ENCODE results near the gene CCL26.

CCL26 gene

GRCh38 chr7:75735581-75736350 lies 36.2 kb downstream of the CCL26 start:
- H2AK5ac ChIP-seq (ENCODE audit: low read length): no peak overlapping the region
- no peak overlapping the region for H2BK120ac ChIP-seq (ENCODE audit: low read depth, low read length)
- H3K79me2 ChIP-seq (ENCODE audit: control insufficient read depth, insufficient read depth, low read length): no peaks in the 10 kb centered on the region
- no peaks in the 10 kb centered on the region for H3K79me1 ChIP-seq (ENCODE audit: low read length)
- H3K4me1 ChIP-seq (ENCODE audit: control insufficient read depth, low read depth, low read length): no peaks in the 10 kb centered on the region
- no peak overlapping the region for H4K5ac ChIP-seq (ENCODE audit: low read length)
- no peak overlapping the region for H2BK5ac ChIP-seq (ENCODE audit: low read length)
- no peaks in the 10 kb centered on the region for H3K36me3 ChIP-seq (ENCODE audit: control insufficient read depth, insufficient read depth, low read length)
- no peak overlapping the region for H3K27ac ChIP-seq (ENCODE audit: low read depth, low read length)
- no peaks in the 10 kb centered on the region for H3K27me3 ChIP-seq (ENCODE audit: insufficient read depth, low read length, poor library complexity)
- H3K4ac ChIP-seq (ENCODE audit: low read depth, low read length): no peak overlapping the region
- H4K8ac ChIP-seq (ENCODE audit: low read depth, low read length): no peak overlapping the region
- H3K4me3 ChIP-seq (ENCODE audit: low read length): no peak overlapping the region
- H3K9ac ChIP-seq (ENCODE audit: low read length): no peak overlapping the region
- no CpG with 5 or more reads among the region's 9 CpGs for WGBS (ENCODE audit: extremely low coverage, insufficient coverage, low lambda C conversion rate)
- H3K56ac ChIP-seq (ENCODE audit: low read length): no peak overlapping the region
- DNase-seq: no peak
- no peak overlapping the region for H3K23ac ChIP-seq (ENCODE audit: low read length)
- H2BK15ac ChIP-seq (replicated peaks; ENCODE audit: low read depth): no peak overlapping the region
- no peak overlapping the region for H3K4me2 ChIP-seq (ENCODE audit: low read length)
- no peak overlapping the region for H3K18ac ChIP-seq (ENCODE audit: low read length)

GRCh38 chr7:75734586-75735458 lies 37.2 kb downstream of the CCL26 start:
- H3K4me2 ChIP-seq (ENCODE audit: low read length): no peak overlapping the region
- no peak overlapping the region for H2AK5ac ChIP-seq (ENCODE audit: low read length)
- no peak overlapping the region for H4K5ac ChIP-seq (ENCODE audit: low read length)
- no peaks in the 10 kb centered on the region for H3K79me1 ChIP-seq (ENCODE audit: low read length)
- H3K4me1 ChIP-seq (ENCODE audit: control insufficient read depth, low read depth, low read length): peaks cover 2% of the 10 kb centered on the region
- H2BK120ac ChIP-seq (ENCODE audit: low read depth, low read length): no peak overlapping the region
- H3K27ac ChIP-seq (ENCODE audit: low read depth, low read length): no peak overlapping the region
- no peak overlapping the region for H3K18ac ChIP-seq (ENCODE audit: low read length)
- H4K8ac ChIP-seq (ENCODE audit: low read depth, low read length): no peak overlapping the region
- H2BK5ac ChIP-seq (ENCODE audit: low read length): no peak overlapping the region
- no peak overlapping the region for H3K9ac ChIP-seq (ENCODE audit: low read length)
- H3K23ac ChIP-seq (ENCODE audit: low read length): no peak overlapping the region
- peak; percentile 65 for DNase-seq
- no peak overlapping the region for H2BK15ac ChIP-seq (replicated peaks; ENCODE audit: low read depth)
- H3K56ac ChIP-seq (ENCODE audit: low read length): no peak overlapping the region
- no peak overlapping the region for H3K4ac ChIP-seq (ENCODE audit: low read depth, low read length)
- H3K36me3 ChIP-seq (ENCODE audit: control insufficient read depth, insufficient read depth, low read length): no peaks in the 10 kb centered on the region
- H3K27me3 ChIP-seq (ENCODE audit: insufficient read depth, low read length, poor library complexity): no peaks in the 10 kb centered on the region
- no CpG with 5 or more reads among the region's 9 CpGs for WGBS (ENCODE audit: extremely low coverage, insufficient coverage, low lambda C conversion rate)
- no peak overlapping the region for H3K4me3 ChIP-seq (ENCODE audit: low read length)
- no peaks in the 10 kb centered on the region for H3K79me2 ChIP-seq (ENCODE audit: control insufficient read depth, insufficient read depth, low read length)

GRCh38 chr7:75732764-75733630 lies 39.0 kb downstream of the CCL26 start:
- H3K4me3 ChIP-seq (ENCODE audit: low read length): no peak overlapping the region
- H3K27me3 ChIP-seq (ENCODE audit: insufficient read depth, low read length, poor library complexity): no peaks in the 10 kb centered on the region
- H2BK5ac ChIP-seq (ENCODE audit: low read length): no peak overlapping the region
- H3K18ac ChIP-seq (ENCODE audit: low read length): no peak overlapping the region
- no peak overlapping the region for H3K23ac ChIP-seq (ENCODE audit: low read length)
- no peak overlapping the region for H2AK5ac ChIP-seq (ENCODE audit: low read length)
- H4K8ac ChIP-seq (ENCODE audit: low read depth, low read length): no peak overlapping the region
- H4K5ac ChIP-seq (ENCODE audit: low read length): no peak overlapping the region
- no peak overlapping the region for H3K56ac ChIP-seq (ENCODE audit: low read length)
- WGBS (ENCODE audit: extremely low coverage, insufficient coverage, low lambda C conversion rate): no CpG with 5 or more reads among the region's 15 CpGs
- no peaks in the 10 kb centered on the region for H3K79me1 ChIP-seq (ENCODE audit: low read length)
- no peaks in the 10 kb centered on the region for H3K79me2 ChIP-seq (ENCODE audit: control insufficient read depth, insufficient read depth, low read length)
- H3K27ac ChIP-seq (ENCODE audit: low read depth, low read length): no peak overlapping the region
- no peak overlapping the region for H3K4ac ChIP-seq (ENCODE audit: low read depth, low read length)
- H3K9ac ChIP-seq (ENCODE audit: low read length): no peak overlapping the region
- no peak for DNase-seq
- H3K4me2 ChIP-seq (ENCODE audit: low read length): no peak overlapping the region
- no peaks in the 10 kb centered on the region for H3K36me3 ChIP-seq (ENCODE audit: control insufficient read depth, insufficient read depth, low read length)
- no peak overlapping the region for H2BK120ac ChIP-seq (ENCODE audit: low read depth, low read length)
- H2BK15ac ChIP-seq (replicated peaks; ENCODE audit: low read depth): no peak overlapping the region
- H3K4me1 ChIP-seq (ENCODE audit: control insufficient read depth, low read depth, low read length): peaks cover 4% of the 10 kb centered on the region

GRCh38 chr7:75732016-75732521 lies 39.9 kb downstream of the CCL26 start:
- no peaks in the 10 kb centered on the region for H3K79me2 ChIP-seq (ENCODE audit: control insufficient read depth, insufficient read depth, low read length)
- H2AK5ac ChIP-seq (ENCODE audit: low read length): no peak overlapping the region
- no peaks in the 10 kb centered on the region for H3K79me1 ChIP-seq (ENCODE audit: low read length)
- H2BK15ac ChIP-seq (replicated peaks; ENCODE audit: low read depth): no peak overlapping the region
- peaks cover 4% of the 10 kb centered on the region for H3K4me1 ChIP-seq (ENCODE audit: control insufficient read depth, low read depth, low read length)
- H4K8ac ChIP-seq (ENCODE audit: low read depth, low read length): no peak overlapping the region
- no peak overlapping the region for H3K23ac ChIP-seq (ENCODE audit: low read length)
- no peak overlapping the region for H4K5ac ChIP-seq (ENCODE audit: low read length)
- no peak for DNase-seq
- H3K56ac ChIP-seq (ENCODE audit: low read length): no peak overlapping the region
- H3K4me3 ChIP-seq (ENCODE audit: low read length): no peak overlapping the region
- no peak overlapping the region for H2BK120ac ChIP-seq (ENCODE audit: low read depth, low read length)
- H3K4me2 ChIP-seq (ENCODE audit: low read length): no peak overlapping the region
- no peak overlapping the region for H3K4ac ChIP-seq (ENCODE audit: low read depth, low read length)
- no peak overlapping the region for H3K9ac ChIP-seq (ENCODE audit: low read length)
- no peak overlapping the region for H3K27ac ChIP-seq (ENCODE audit: low read depth, low read length)
- no CpG with 5 or more reads among the region's 12 CpGs for WGBS (ENCODE audit: extremely low coverage, insufficient coverage, low lambda C conversion rate)
- H3K36me3 ChIP-seq (ENCODE audit: control insufficient read depth, insufficient read depth, low read length): no peaks in the 10 kb centered on the region
- H2BK5ac ChIP-seq (ENCODE audit: low read length): no peak overlapping the region
- H3K18ac ChIP-seq (ENCODE audit: low read length): no peak overlapping the region
- H3K27me3 ChIP-seq (ENCODE audit: insufficient read depth, low read length, poor library complexity): no peaks in the 10 kb centered on the region

DNA sequence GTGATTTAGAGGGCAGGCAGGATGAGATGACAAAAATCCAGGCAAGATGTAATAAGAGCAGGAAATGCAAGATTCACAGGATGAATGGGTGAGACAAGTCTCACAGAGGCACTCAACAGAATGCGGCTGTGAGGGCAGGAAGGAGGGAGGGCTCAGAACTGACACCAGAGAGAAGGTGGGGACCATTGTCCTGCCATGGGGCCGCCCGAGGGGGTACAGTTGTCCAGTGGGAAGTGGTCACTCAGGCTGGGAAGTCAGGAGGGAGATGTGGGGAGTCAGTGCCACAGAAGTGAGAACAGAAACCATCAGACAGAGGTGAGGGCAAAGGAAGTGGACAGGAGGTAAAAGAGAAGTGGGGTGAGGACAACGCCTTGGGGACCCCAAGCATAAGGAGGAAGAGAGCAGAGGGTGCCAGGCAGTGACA lies 42.1 kb downstream of the CCL26 start:
- no peak overlapping the region for H2BK120ac ChIP-seq (ENCODE audit: low read depth, low read length)
- H3K4me2 ChIP-seq (ENCODE audit: low read length): no peak overlapping the region
- no peak overlapping the region for H3K4me3 ChIP-seq (ENCODE audit: low read length)
- WGBS (ENCODE audit: extremely low coverage, insufficient coverage, low lambda C conversion rate): no CpG with 5 or more reads among the region's 4 CpGs
- no peak overlapping the region for H2BK5ac ChIP-seq (ENCODE audit: low read length)
- no peak overlapping the region for H3K4ac ChIP-seq (ENCODE audit: low read depth, low read length)
- no peak overlapping the region for H3K18ac ChIP-seq (ENCODE audit: low read length)
- H3K56ac ChIP-seq (ENCODE audit: low read length): peak overlapping the region; percentile 70
- peak overlapping the region; percentile 71 for H3K23ac ChIP-seq (ENCODE audit: low read length)
- no peak overlapping the region for H3K9ac ChIP-seq (ENCODE audit: low read length)
- H3K27me3 ChIP-seq (ENCODE audit: insufficient read depth, low read length, poor library complexity): no peaks in the 10 kb centered on the region
- no peak overlapping the region for H3K27ac ChIP-seq (ENCODE audit: low read depth, low read length)
- H2BK15ac ChIP-seq (replicated peaks; ENCODE audit: low read depth): no peak overlapping the region
- H2AK5ac ChIP-seq (ENCODE audit: low read length): no peak overlapping the region
- no peaks in the 10 kb centered on the region for H3K79me1 ChIP-seq (ENCODE audit: low read length)
- H3K4me1 ChIP-seq (ENCODE audit: control insufficient read depth, low read depth, low read length): peaks cover 4% of the 10 kb centered on the region
- peak; percentile 45 for DNase-seq
- H3K36me3 ChIP-seq (ENCODE audit: control insufficient read depth, insufficient read depth, low read length): no peaks in the 10 kb centered on the region
- H4K5ac ChIP-seq (ENCODE audit: low read length): no peak overlapping the region
- no peak overlapping the region for H4K8ac ChIP-seq (ENCODE audit: low read depth, low read length)
- no peaks in the 10 kb centered on the region for H3K79me2 ChIP-seq (ENCODE audit: control insufficient read depth, insufficient read depth, low read length)
